NB4 (cell line): Measurements from ENCODE around the gene GNB1L.

Source experiments
- MYC ChIP-seq: IDR thresholded peaks from 2 replicates; pipeline ENCODE4 v1.6.1; 2011; ENCODE audit warnings: low read depth, low read length
- POLR2A ChIP-seq: IDR thresholded peaks from 2 replicates; pipeline ENCODE4 v1.6.1; 2011; ENCODE audit warnings: mild to moderate bottlenecking; ENCODE audit not compliant: insufficient read length; ENCODE audit errors: extremely low read depth
- TF ChIP-seq, protein P1 (sequence below): IDR thresholded peaks from one replicate; pipeline ENCODE4 v1.5.1; 2012; ENCODE audit warnings: low read depth, low read length

DNA sequence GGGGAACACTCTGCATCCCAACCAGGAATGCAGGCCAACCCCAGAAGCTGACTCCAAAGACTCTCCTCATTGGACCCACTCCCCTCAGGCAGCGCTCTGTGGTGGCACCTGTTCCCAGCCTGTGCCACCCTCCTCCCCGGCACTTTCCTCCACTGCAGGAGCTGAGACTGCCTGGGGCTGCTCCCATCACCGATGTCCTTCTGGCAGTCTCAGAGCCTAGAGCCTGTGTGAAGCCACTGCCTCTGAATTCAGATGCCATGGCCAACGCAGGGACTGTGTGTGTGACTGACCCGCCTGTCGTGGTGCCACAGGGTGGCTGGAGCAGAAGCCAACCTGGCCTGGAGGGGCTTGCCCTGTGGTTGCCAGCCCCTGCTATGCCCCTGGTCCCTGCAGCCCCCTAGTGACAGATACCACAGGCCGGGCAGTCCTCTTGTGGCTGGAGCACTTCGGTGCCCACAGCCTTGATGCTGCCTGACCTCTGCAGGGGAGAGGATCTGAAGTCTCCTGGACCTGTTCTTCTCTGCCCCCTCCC is 50.9 kb downstream of the GNB1L start:
- TF ChIP-seq, protein P1, sequence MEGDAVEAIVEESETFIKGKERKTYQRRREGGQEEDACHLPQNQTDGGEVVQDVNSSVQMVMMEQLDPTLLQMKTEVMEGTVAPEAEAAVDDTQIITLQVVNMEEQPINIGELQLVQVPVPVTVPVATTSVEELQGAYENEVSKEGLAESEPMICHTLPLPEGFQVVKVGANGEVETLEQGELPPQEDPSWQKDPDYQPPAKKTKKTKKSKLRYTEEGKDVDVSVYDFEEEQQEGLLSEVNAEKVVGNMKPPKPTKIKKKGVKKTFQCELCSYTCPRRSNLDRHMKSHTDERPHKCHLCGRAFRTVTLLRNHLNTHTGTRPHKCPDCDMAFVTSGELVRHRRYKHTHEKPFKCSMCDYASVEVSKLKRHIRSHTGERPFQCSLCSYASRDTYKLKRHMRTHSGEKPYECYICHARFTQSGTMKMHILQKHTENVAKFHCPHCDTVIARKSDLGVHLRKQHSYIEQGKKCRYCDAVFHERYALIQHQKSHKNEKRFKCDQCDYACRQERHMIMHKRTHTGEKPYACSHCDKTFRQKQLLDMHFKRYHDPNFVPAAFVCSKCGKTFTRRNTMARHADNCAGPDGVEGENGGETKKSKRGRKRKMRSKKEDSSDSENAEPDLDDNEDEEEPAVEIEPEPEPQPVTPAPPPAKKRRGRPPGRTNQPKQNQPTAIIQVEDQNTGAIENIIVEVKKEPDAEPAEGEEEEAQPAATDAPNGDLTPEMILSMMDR = no peak
- no peak for TF ChIP-seq MYC
- no peak for TF ChIP-seq POLR2A
